RWPE2 (cell line): ENCODE results near the gene LACC1.
A peak's percentile ranks its signal among the peaks of the same experiment; 100 is the strongest.

ENCODE experiments used
- ATAC-seq: fragments of 200-7000 bp; cut with Tn5 transposase; 3 replicates; pipeline ENCODE4 v1.9.1; 2021; ENCODE audit warnings: low read depth
- DNase-seq: peaks from one replicate; pipeline ENCODE4 v3.0.0-alpha.2; 2020; ENCODE audit warnings: low spot score
- H3K27ac ChIP-seq: fragments of 450-650 bp; 2 replicates; pipeline ENCODE4 v1.5.1; 2017; ENCODE audit warnings: mild to moderate bottlenecking; ENCODE audit not compliant: poor library complexity, severe bottlenecking
- H3K27me3 ChIP-seq: fragments of 250-450 bp; sonication (Bioruptor Pico); 2 replicates; pipeline ENCODE4 v1.5.1; 2021; ENCODE audit warnings: mild to moderate bottlenecking, moderate library complexity; ENCODE audit not compliant: insufficient read depth, poor library complexity, severe bottlenecking
- H3K36me3 ChIP-seq: fragments of 250-450 bp; sonication (Bioruptor Pico); 2 replicates; pipeline ENCODE4 v1.5.1; 2020; ENCODE audit warnings: low read depth, mild to moderate bottlenecking, moderate library complexity
- H3K4me1 ChIP-seq: fragments of 250-450 bp; sonication (Bioruptor Pico); 2 replicates; pipeline ENCODE4 v1.5.1; 2021; ENCODE audit warnings: mild to moderate bottlenecking, moderate library complexity; ENCODE audit not compliant: insufficient read depth, poor library complexity, severe bottlenecking
- H3K4me3 ChIP-seq: fragments of 250-450 bp; sonication (Bioruptor Pico); 2 replicates; pipeline ENCODE4 v1.5.1; 2021; ENCODE audit warnings: mild to moderate bottlenecking, moderate library complexity; ENCODE audit not compliant: severe bottlenecking
- H3K9me3 ChIP-seq: fragments of 250-450 bp; sonication (Bioruptor Pico); 2 replicates; pipeline ENCODE4 v1.5.1; 2021; ENCODE audit warnings: mild to moderate bottlenecking, moderate library complexity; ENCODE audit not compliant: severe bottlenecking
- CTCF ChIP-seq: fragments of 450-650 bp; IDR thresholded peaks from one replicate; pipeline ENCODE4 v1.5.1; 2017; ENCODE audit warnings: mild to moderate bottlenecking, moderate library complexity; ENCODE audit not compliant: poor library complexity, severe bottlenecking

Gene LACC1

GRCh38 chr13:43880926-43881325, 1.2 kb downstream of the LACC1 start:
- Histone ChIP-seq H3K4me3 (no peak overlapping the region), H3K27me3 (no peaks in the 10 kb centered on the region)
- no peak for TF ChIP-seq CTCF

GRCh38 chr13:43881580-43881979, 1.9 kb downstream of the LACC1 start:
- Histone ChIP-seq H3K9me3 (no peaks in the 10 kb centered on the region), H3K27me3 (no peaks in the 10 kb centered on the region), H3K4me1 (peaks cover 11% of the 10 kb centered on the region), H3K4me3 (no peak overlapping the region), H3K27ac (no peak overlapping the region), H3K36me3 (no peaks in the 10 kb centered on the region)
- ATAC-seq, result no peak
- no peak for TF ChIP-seq CTCF
- DNase-seq, result no peak

More at GRCh38 chr13:43880926-43881325, 1.2 kb downstream of the LACC1 start:
- H3K4me1 ChIP-seq, result peaks cover 11% of the 10 kb centered on the region
- no peaks in the 10 kb centered on the region for H3K36me3 ChIP-seq
- no peaks in the 10 kb centered on the region for H3K9me3 ChIP-seq
- ATAC-seq, result no peak
- H3K27ac ChIP-seq, result no peak overlapping the region
- no peak for DNase-seq

GRCh38 chr13:43883631-43884030, 3.9 kb downstream of the LACC1 start:
- Histone ChIP-seq H3K36me3 (no peaks in the 10 kb centered on the region), H3K4me1 (peaks cover 4% of the 10 kb centered on the region), H3K27ac (no peak overlapping the region), H3K4me3 (no peak overlapping the region), H3K27me3 (no peaks in the 10 kb centered on the region), H3K9me3 (no peaks in the 10 kb centered on the region)
- TF ChIP-seq CTCF, result no peak
- ATAC-seq (no peak), DNase-seq (no peak)

- H3K4me3 ChIP-seq, result no peak overlapping the region
- DNase-seq (no peak), ATAC-seq (no peak)
- H3K27ac ChIP-seq, result no peak overlapping the region
- H3K36me3 ChIP-seq, result no peaks in the 10 kb centered on the region
- TF ChIP-seq CTCF, result no peak
- H3K9me3 ChIP-seq, result no peaks in the 10 kb centered on the region
- H3K27me3 ChIP-seq, result no peaks in the 10 kb centered on the region
- H3K4me1 ChIP-seq, result peaks cover 4% of the 10 kb centered on the region
Measured at GRCh38 chr13:43884222-43884621, 4.5 kb downstream of the LACC1 start.

DNA sequence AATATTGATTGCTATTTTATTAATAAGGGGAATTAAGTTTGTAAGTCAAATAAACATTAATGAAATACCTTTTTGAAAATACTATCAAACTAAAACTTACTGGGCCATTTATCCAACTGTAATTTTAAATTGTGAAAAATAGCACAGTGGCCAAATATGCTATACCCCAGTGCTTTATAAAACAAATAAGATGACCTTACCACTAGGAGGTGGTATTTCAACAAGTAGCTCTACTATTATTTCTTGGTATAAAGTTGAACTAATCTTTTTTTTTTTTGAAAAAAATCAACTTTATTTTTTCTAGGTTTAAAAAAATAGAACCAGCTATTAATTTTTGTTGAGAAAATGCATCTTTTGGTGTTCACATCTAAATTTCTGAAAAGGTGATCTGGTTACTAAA, 14.7 kb downstream of the LACC1 start:
- H3K36me3 ChIP-seq, result no peaks in the 10 kb centered on the region
- no peaks in the 10 kb centered on the region for H3K4me1 ChIP-seq
- no peak overlapping the region for H3K4me3 ChIP-seq
- no peaks in the 10 kb centered on the region for H3K27me3 ChIP-seq
- no peak for DNase-seq
- TF ChIP-seq CTCF, result peak; percentile 30
- no peaks in the 10 kb centered on the region for H3K9me3 ChIP-seq
- no peak for ATAC-seq
- no peak overlapping the region for H3K27ac ChIP-seq
